HG03064 (cell line): ENCODE data around the gene RASGEF1C.

Experiments
- ATAC-seq: cut with Tn5 transposase; IDR thresholded peaks from one replicate; pipeline ENCODE4 v1.9.1; 2021; ENCODE audit warnings: low read depth; ENCODE audit not compliant: unreplicated experiment

Gene RASGEF1C

GRCh38 chr5:180209137-180209581, at the start of gene RASGEF1C:
TSS of gene RASGEF1C (minus strand) at chr5:180209211. CDS start at chr5:180138052, 71,159 bp downstream.
- ATAC-seq: no peak

GRCh38 chr5:180253036-180253824, 44.2 kb upstream of the RASGEF1C start:
- ATAC-seq: no peak

GRCh38 chr5:180251887-180252286, 42.9 kb upstream of the RASGEF1C start:
- no peak for ATAC-seq

GRCh38 chr5:180251141-180251540, 42.1 kb upstream of the RASGEF1C start:
- ATAC-seq: no peak

DNA sequence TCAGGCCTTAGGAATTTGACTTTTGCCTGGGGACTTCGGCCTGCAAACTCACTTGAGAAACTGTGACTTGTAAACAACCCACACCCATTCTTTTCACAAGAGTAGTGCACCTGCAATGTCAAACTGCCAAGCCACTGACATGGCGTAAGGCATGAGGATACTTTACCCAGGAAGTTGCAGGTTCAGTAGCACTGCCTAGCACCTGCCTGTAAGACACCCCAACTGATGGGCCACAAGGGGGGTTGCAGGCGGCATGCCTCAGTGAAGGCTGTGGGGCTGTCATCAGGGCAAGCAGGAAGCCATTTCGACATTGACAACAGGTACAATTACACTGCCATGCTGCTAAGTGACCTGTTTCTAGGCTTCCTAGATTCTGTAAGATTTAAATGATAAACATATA, 41.3 kb upstream of the RASGEF1C start:
- ATAC-seq: no peak

DNA sequence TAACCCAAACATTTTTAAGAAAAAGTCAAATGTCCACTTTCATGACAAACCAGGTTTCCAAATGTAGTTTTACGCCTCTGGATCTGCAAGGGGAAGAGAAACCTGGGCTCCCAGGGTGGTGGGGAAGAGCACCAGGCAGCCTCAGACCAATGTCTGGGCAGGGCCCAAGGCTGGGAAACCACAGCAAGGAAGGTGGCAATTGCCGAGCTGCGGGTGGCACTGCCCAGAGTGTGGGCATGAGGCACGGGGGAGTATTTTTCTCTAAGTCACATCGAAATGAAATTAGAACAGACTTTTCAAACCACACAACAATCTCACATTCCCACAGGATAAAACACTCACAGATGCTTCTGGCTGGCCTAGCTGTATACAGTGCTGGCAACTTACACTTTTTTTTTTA, 32.6 kb upstream of the RASGEF1C start:
- ATAC-seq: no peak

DNA sequence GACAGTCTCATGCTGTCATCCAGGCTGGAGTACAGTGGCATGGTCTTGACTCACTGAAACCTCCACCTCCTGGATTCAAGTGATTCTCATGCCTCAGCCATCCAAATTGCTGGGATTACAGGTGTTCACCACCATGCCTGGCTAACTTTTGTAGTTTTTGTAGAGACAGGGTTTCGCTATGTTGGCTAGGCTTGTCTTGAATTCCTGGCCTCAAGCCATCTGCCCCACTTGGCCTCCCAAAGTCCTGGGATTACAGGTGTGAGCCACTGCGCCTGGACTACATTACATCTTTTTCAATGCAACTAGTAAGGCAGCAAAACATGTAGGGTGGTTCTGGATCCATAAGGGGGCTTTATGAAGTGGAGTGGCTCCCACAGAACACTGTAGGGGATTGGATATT, 29.6 kb upstream of the RASGEF1C start:
- no peak for ATAC-seq

DNA sequence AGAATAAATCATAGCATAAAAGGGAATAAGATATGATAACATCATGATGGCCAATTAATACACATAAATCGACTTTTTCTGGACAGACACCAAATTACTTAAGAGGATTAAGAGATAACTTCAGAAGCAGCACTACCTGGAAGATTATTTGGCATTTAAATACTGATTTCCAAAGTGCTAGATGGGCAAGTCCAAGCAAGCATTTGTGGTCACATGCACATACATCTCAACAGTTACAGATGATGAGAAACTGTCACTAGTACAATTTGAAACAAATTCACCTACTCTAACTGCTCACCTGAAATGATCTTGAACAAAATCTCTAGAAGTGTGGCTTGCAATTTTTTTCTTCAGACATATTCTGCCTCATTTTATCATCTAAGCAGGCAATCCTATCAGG, 26.8 kb upstream of the RASGEF1C start:
- no peak for ATAC-seq

DNA sequence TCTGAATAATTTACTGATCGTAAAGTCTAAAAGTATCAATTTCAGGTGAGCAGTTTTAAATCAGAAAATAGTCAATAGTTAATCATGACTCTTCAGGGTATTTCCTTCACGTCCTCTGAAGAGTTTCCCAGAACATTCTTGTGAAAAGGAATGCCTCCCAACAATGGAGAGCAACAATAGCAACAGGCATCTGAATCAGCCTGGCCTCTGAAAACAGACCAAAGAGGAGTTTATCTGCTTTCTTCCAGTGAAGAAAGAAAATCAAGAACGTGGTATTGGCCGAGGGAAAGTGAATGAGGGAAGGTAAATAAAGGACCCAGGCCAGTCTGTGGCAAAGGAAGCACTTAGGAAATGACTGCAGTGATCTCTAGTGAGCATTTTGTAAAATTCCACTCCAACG, 26.1 kb upstream of the RASGEF1C start:
- no peak for ATAC-seq

DNA sequence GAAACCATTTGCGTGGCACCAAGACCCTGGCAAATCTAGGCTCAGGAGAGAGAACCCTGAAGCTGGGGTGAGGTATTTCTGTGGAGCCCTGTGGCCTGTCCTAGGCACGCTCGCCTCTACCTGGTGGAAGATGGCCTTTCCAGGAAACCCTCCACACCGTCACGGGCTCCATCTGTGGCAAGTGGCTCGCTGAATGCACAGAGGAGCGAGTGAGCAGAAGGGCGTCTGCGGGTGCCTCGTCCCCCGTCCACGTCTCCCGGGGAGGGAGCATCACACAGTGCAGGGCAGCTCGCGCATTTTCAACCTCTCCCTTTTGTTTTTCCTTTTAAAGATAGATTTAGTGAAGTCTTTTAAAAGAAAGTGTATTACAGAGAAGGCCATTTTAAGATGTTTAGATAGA, 25.3 kb upstream of the RASGEF1C start:
- no peak for ATAC-seq

- ATAC-seq: no peak
Observed at GRCh38 chr5:180233729-180234128, 24.7 kb upstream of the RASGEF1C start.

GRCh38 chr5:180230017-180230416, 21.0 kb upstream of the RASGEF1C start:
- no peak for ATAC-seq

DNA sequence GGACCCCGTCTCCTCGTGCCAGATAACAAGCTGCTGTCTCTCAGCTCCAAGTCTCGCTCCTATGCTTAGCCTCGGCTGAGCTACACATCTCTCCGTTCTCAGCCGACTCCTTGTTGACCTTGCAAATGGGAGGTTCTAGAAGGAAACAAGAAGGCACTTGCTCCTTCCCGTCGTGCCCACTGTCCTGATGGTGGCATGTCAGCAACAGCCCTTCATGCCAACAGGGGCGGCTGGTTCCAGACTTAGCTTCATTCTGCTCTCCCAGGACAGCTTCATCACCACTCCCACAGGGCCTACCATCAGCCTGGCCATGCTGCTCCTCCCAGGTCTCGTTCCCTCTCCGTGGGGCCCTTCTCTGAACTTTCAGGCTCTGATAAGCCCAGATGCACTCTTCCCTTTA, 13.0 kb upstream of the RASGEF1C start:
- no peak for ATAC-seq

DNA sequence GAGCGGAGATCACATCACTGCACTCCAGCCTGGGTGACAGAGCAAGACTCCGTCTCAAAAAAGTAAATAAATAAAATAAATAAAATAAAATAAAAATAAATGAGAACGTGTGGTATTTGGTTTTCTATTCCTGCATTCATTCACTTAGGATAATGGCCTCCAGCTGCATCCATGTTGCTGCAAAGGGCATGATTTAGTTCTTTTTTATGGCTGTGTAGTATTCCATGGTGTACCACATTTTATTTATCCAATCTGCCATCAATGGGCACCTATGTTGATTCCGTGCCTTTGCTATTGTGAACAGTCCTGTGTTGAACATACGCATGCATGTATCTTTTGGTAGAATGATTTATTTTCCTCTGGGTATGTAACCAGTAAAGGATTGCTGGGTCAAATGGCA, 8.8 kb upstream of the RASGEF1C start:
- ATAC-seq: no peak

GRCh38 chr5:180216646-180217171, 7.7 kb upstream of the RASGEF1C start:
- ATAC-seq: no peak

DNA sequence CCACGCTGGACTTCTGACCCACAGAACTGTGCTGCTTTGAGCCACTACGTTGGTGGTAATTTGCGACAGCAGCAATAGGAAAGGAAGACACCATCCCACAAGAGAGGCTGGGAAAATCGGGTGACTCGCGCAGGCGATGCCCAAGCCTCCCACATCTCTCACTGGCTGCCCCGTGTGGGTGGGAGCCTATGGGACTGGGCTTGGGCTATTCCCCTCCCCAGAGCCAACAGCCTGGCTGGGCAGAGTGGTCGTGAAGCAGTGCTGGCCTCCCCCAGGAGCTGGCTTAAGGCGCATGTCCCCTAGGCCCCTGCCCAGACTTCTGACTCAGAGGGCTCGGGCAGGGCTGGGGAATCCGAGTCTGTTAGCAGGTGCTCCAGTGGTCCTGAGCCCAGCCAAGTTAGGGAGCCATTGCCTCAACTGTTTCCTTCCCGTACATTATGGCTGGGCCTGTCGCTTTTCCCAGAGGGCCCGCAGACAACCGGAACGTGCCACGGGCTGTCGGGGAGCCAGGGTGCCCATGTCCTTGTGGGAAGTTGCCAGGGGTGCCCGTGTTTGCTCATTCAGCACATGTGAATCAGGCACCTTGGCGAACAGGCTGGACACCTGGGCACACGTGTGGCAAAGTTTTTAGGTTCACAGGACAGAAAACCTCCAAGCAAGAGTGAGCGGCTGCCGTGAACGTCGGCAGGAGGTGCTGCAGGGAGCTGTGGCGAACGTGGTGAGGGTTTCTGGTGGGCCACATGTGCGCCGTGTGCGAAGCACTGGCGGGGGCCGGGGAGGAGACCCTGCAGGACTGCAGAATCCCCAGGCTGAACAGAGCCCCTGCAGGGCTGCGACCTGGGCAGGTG, 7.0 kb upstream of the RASGEF1C start:
- no peak for ATAC-seq

DNA sequence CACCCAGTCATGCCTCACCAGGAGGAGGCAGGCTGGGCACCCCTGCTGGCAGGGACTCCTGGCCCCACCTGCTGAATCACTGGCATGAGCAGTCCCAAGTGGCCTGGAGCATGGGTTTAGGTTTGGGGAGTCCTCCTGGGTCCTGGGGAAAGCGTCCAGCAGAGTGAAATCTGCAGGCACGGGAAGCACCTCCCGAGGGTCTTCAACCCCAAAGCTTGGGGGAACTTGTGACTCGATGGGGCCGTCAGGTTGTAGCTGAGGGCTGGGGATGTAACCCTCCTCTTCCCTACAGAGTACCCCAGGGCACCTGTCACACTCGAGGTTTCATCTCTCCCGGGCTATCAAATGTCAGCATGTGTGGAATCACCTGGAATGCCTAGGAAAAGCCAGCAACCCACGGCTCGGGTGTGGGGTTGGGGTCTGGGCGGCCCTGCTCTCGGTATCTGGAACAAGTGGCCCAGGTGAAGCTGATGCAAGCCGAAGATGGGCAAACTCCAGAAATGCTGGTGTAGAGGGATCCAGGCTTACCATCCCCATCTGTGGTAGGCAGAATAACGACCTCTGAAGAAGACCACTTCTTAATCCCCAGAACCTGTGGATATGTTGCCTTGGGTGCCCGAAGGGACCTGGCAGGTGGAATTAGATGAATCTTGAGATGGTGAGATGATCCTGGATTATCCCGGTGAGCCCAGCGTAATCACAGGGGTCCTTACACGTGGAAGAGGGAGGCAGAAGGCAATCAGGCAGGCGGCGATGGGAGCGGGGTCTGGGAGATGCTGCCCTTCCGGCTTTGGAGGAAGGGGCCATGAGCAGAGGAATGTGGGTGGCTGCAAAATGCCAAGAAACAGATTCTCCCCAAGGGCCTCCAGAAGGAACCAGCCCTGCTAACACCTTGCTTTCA, 6.1 kb upstream of the RASGEF1C start:
- no peak for ATAC-seq

DNA sequence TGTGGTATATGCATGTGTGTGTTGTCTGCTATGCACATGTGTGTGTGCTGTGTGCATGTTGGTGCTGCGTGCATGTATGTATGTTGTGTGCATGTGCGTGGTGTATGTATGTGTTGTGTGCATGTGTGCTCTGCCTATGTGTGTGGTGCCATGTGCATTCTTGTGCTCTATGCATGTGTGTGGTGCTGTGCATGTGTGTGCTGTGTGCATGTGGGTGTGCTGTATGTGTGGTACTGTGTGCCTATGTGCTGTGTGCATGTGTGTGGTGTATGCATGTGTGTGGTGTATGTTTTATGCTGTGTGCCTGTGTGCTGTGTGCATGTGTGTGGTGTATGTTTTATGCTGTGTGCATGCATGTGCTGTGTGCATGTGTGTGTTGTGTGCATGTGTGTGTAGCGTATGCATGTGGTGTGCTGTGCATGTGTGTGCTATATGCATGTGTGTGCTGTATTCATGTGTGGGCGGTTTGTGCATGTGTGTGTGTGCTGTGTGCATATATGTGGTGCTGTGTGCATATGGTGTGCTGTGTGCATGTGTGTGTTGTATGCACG, 4.7 kb upstream of the RASGEF1C start:
- no peak for ATAC-seq

GRCh38 chr5:180213256-180213600, 4.2 kb upstream of the RASGEF1C start:
- ATAC-seq: no peak
